Dermis blood vessel endothelial cell (primary cell): ENCODE measurements around the gene CTNNA2. TPM values are rescaled to one million over a fixed set of nuclear protein-coding genes. Genes with fewer than 3 reads are reported as not detected.
"Not testable (repeated sequence)": the region's sequence is repeated elsewhere in the genome, so short reads cannot be mapped to it uniquely, and the experiment has no call there.

ENCODE experiments used
- DNase-seq: peaks from one replicate; pipeline ENCODE4 v3.0.0; 2010
- total RNA-seq: library from RNA; depleted of rRNA; stranded (reverse); fragments of >200 nt; gene quantifications from 2 replicates; pipeline ENCODE4 v1.2.3, GENCODE V29; 2014

The CTNNA2 gene
- total RNA-seq, 1 donor from 2014 or later, result not detected

GRCh38 chr2:79985571-79985970 lies 472.7 kb downstream of the CTNNA2 start:
- no peak for DNase-seq

GRCh38 chr2:79993144-79993543 lies 480.3 kb downstream of the CTNNA2 start:
- DNase-seq, result no peak

- no peak for DNase-seq
Measured at GRCh38 chr2:79994161-79994560, 481.3 kb downstream of the CTNNA2 start.

- DNase-seq, result no peak
Measured at GRCh38 chr2:79994965-79995364, 482.1 kb downstream of the CTNNA2 start.

GRCh38 chr2:79996709-79997108 lies 483.9 kb downstream of the CTNNA2 start:
- no peak for DNase-seq

GRCh38 chr2:80001701-80002101 lies 488.9 kb downstream of the CTNNA2 start:
- no peak for DNase-seq

GRCh38 chr2:80002112-80002511 lies 489.3 kb downstream of the CTNNA2 start:
- no peak for DNase-seq

- no peak for DNase-seq
Measured at GRCh38 chr2:80002568-80003157, 489.8 kb downstream of the CTNNA2 start.

GRCh38 chr2:80007777-80008503 lies 495.1 kb downstream of the CTNNA2 start:
- no peak for DNase-seq

GRCh38 chr2:80008596-80008995 lies 495.7 kb downstream of the CTNNA2 start:
- DNase-seq, result no peak

- no peak for DNase-seq
Measured at GRCh38 chr2:80009211-80009610, 496.4 kb downstream of the CTNNA2 start.

GRCh38 chr2:80012061-80012460 lies 499.2 kb downstream of the CTNNA2 start:
- no peak for DNase-seq

- no peak for DNase-seq
Measured at GRCh38 chr2:80014637-80015036, 501.8 kb downstream of the CTNNA2 start.

- no peak for DNase-seq
Measured at GRCh38 chr2:80016171-80016570, 503.3 kb downstream of the CTNNA2 start.

GRCh38 chr2:80019571-80020460 lies 507.0 kb downstream of the CTNNA2 start:
- no peak for DNase-seq

- no peak for DNase-seq
Measured at GRCh38 chr2:80022018-80022417, 509.2 kb downstream of the CTNNA2 start.

GRCh38 chr2:80026040-80026729 lies 513.3 kb downstream of the CTNNA2 start:
- DNase-seq, result no peak

GRCh38 chr2:80028051-80028450 lies 515.2 kb downstream of the CTNNA2 start:
- no peak for DNase-seq

- DNase-seq, result no peak
Measured at GRCh38 chr2:80028584-80028983, 515.7 kb downstream of the CTNNA2 start.

GRCh38 chr2:80030135-80030534 lies 517.3 kb downstream of the CTNNA2 start:
- DNase-seq, result no peak

GRCh38 chr2:80032684-80033083 lies 519.8 kb downstream of the CTNNA2 start:
- DNase-seq, result not testable (repeated sequence)

- no peak for DNase-seq
Measured at GRCh38 chr2:80035749-80036285, 523.0 kb downstream of the CTNNA2 start.

GRCh38 chr2:80037310-80037709 lies 524.5 kb downstream of the CTNNA2 start:
- no peak for DNase-seq
